ENCODE results near the gene GSK3A. TPM values are rescaled to one million over a fixed set of nuclear protein-coding genes. Genes with fewer than 3 reads are reported as not detected.
A peak's percentile ranks its signal among the peaks of the same experiment; 100 is the strongest.

GSK3A gene
- total RNA-seq, 2 donors from 2014 or later, result 27.7 to 28.1 TPM

DNA sequence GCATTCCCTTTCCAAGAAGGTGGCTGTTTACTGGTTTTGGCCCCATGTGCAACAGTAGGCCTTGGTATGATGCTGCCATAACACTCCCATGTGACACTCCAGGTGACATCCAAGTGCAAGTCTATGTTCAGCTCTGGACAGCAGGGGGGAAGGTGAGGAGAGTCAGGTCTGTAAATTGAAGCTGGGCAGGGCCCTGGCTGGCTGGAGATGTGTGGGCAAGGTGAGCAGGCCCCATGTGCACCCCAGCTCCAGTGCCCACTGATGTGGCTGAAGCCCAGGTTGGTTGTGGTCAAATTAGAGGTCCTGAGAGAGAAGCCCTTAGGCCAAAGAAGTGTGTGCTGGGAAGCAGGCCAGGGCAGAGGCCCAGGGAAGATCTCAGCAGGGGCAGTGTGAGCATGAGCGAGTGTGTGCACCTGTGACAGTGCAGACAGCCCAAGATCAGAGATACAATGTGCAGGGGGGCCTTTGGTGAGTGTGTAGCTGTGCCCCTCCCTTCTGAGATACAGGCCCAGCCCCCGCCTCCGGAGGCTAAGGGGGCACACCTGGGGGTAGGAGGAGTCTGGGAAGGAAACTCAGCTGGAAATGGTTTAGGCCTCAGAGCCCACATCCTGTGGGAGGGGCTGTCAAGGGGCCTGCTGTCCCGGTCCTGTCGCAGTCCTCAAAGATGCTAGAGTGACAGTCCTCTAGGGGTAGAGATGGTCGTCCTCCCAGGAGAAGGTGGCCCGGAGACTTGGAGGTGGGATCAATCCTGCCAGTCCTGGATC lies 43.5 kb downstream of the GSK3A start:
- ATAC-seq (peak; percentile 79), DNase-seq (peak; percentile 59 to 71 (median 61))
- peaks cover 68% of the 10 kb centered on the region for H3K4me1 Mint-ChIP-seq
- peaks cover 18% of the 10 kb centered on the region for H3K36me3 Mint-ChIP-seq (ENCODE audit: low read depth)
- H3K27ac Mint-ChIP-seq, result peak overlapping the region; percentile 95
- no peaks in the 10 kb centered on the region for H3K27me3 Mint-ChIP-seq
- H3K4me3 Mint-ChIP-seq, result peak overlapping the region; percentile 93
- H3K9me3 ChIP-seq (ENCODE audit: control insufficient read depth, low read length, poor library complexity, severe bottlenecking), result no peaks in the 10 kb centered on the region

GRCh38 chr19:42197375-42197817 lies 45.0 kb downstream of the GSK3A start:
- Mint-ChIP-seq H3K36me3 (ENCODE audit: low read depth) (peaks cover 15% of the 10 kb centered on the region), H3K27ac (peak overlapping the region; percentile 95), H3K27me3 (no peaks in the 10 kb centered on the region), H3K4me1 (peaks cover 56% of the 10 kb centered on the region), H3K4me3 (peak overlapping the region; percentile 74)
- H3K9me3 ChIP-seq (ENCODE audit: control insufficient read depth, low read length, poor library complexity, severe bottlenecking), result no peaks in the 10 kb centered on the region
- ATAC-seq, result no peak
- no peak for DNase-seq

DNA sequence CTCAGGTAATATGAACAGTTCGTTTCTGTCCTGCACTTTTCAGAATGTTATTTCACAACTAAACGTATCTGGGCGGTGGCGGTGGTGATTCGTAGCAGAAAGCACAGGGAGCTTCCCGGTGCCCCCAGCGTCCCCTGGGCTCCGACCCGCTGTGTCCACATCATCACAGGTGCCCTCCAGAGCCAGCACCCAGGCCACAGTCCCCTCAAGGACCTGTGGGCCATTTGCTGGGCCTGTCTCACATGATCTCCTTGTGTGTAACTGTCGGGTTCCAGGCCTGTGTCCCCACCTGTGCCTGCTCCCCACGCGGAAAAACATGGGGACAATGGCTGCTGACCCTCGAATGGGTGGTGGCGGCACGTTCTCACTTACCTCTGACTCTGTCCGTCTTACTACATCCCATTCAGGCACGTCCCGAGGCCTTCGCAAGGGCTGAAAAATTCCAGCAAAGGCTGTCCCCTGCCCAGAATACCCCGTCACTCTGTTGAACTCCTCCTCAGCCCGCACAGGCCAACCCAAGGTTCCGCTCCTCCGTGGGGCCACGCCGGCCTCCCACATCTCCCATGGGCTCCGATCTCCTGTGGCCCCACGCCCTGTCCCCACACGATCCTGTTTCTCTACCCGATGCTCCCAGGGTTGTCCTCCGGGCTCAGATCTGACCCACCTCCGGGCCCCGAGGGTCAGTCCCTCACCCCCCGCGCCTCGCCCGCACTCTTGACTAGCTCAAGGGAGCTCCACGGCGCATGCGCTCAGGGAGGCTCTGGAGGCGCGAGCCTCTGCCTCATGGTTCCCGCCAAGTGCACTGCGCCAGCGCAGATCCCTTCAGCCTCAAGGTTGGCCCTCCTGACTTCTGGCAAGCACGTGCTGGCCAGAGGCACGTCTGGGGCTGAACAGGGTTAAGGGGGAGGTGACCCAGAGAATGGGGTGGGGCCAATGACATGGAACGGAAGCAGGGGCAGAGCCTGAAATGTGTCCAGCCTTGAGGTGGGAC lies 46.1 kb downstream of the GSK3A start:
- ATAC-seq (no peak), DNase-seq (no peak)
- no peaks in the 10 kb centered on the region for H3K27me3 Mint-ChIP-seq
- H3K27ac Mint-ChIP-seq, result no peak overlapping the region
- peaks cover 54% of the 10 kb centered on the region for H3K4me1 Mint-ChIP-seq
- H3K36me3 Mint-ChIP-seq (ENCODE audit: low read depth), result peaks cover 11% of the 10 kb centered on the region
- no peaks in the 10 kb centered on the region for H3K9me3 ChIP-seq (ENCODE audit: control insufficient read depth, low read length, poor library complexity, severe bottlenecking)
- peak overlapping the region; percentile 74 for H3K4me3 Mint-ChIP-seq

DNA sequence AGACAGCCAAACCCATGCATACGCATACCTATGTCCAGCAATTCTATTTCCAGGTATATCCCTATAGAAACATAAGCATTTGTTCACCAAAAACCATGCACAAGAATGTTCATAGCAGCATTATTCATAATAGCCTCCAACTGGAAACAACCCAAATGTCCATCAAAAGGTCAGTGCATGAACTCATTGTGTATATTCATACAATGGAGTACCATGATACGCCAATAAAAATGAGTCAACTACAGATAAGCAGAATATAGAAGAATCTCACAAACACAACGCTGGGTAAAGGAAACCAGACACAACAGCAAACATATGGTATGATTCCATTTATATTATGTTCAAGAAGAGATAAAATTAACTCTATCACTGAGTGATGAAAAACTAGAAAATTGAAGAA lies 48.7 kb downstream of the GSK3A start:
- Mint-ChIP-seq H3K4me3 (no peak overlapping the region), H3K27ac (no peak overlapping the region)

DNA sequence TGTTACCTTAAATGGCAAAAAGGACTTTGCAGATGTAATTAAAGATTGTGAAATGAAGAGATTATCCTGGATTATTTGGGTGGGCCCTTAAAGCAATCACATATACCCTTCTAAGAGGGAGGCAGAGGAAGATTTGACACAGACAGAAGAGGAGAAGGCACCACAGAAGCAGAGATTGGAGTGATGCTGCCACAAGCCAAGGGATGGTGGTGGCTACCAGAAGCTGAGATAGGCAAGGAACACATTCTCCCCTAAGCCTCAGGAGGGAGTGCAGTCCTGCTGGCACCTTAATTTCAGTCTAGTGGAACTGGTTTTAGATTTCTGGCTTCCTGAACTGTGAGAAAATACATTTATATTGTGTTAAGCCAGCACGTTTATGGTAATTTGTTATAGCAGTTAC lies 49.1 kb downstream of the GSK3A start:
- Mint-ChIP-seq H3K27ac (no peak overlapping the region), H3K36me3 (ENCODE audit: low read depth) (peaks cover 2% of the 10 kb centered on the region), H3K4me3 (no peak overlapping the region), H3K27me3 (no peaks in the 10 kb centered on the region), H3K4me1 (peaks cover 43% of the 10 kb centered on the region)
- ATAC-seq (no peak), DNase-seq (no peak)
- H3K9me3 ChIP-seq (ENCODE audit: control insufficient read depth, low read length, poor library complexity, severe bottlenecking), result no peaks in the 10 kb centered on the region

More for the DNA sequence above, 48.7 kb downstream of the GSK3A start:
- ATAC-seq, result no peak
- peaks cover 44% of the 10 kb centered on the region for H3K4me1 Mint-ChIP-seq
- peaks cover 4% of the 10 kb centered on the region for H3K36me3 Mint-ChIP-seq (ENCODE audit: low read depth)
- H3K9me3 ChIP-seq (ENCODE audit: control insufficient read depth, low read length, poor library complexity, severe bottlenecking), result no peaks in the 10 kb centered on the region
- no peaks in the 10 kb centered on the region for H3K27me3 Mint-ChIP-seq
- DNase-seq, result no peak

DNA sequence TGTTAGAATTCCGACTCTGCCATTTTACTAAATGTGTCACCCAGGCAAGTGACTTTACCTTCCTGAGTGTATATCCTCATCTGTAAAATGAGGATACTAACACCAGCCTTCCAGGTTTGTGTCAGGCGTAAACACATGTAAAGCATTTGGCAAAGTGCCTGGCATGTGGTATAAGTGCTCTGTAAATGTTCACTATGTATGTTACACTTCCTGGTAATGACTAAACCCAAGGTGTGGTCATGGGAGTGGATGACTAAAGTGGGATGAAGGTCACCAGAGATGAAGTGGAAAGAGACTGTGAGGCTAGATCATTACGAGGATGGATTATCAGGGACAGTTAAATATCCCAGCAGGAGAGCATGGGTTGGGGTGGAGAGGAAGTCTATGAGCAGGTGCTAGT lies 50.5 kb downstream of the GSK3A start:
- Mint-ChIP-seq H3K27me3 (no peaks in the 10 kb centered on the region), H3K36me3 (ENCODE audit: low read depth) (peaks cover 2% of the 10 kb centered on the region), H3K4me3 (peak overlapping the region; percentile 8), H3K27ac (no peak overlapping the region), H3K4me1 (peaks cover 38% of the 10 kb centered on the region)
- ATAC-seq, result peak; percentile 58
- DNase-seq, result no peak
- H3K9me3 ChIP-seq (ENCODE audit: control insufficient read depth, low read length, poor library complexity, severe bottlenecking), result no peaks in the 10 kb centered on the region

- Mint-ChIP-seq H3K27me3 (no peaks in the 10 kb centered on the region), H3K27ac (peak overlapping the region; percentile 48), H3K36me3 (ENCODE audit: low read depth) (peaks cover 2% of the 10 kb centered on the region), H3K4me3 (peak overlapping the region; percentile 8), H3K4me1 (peaks cover 37% of the 10 kb centered on the region)
- H3K9me3 ChIP-seq (ENCODE audit: control insufficient read depth, low read length, poor library complexity, severe bottlenecking), result no peaks in the 10 kb centered on the region
- DNase-seq (no peak), ATAC-seq (peak; percentile 21)
Observed at GRCh38 chr19:42191330-42191729, 51.1 kb downstream of the GSK3A start.

DNA sequence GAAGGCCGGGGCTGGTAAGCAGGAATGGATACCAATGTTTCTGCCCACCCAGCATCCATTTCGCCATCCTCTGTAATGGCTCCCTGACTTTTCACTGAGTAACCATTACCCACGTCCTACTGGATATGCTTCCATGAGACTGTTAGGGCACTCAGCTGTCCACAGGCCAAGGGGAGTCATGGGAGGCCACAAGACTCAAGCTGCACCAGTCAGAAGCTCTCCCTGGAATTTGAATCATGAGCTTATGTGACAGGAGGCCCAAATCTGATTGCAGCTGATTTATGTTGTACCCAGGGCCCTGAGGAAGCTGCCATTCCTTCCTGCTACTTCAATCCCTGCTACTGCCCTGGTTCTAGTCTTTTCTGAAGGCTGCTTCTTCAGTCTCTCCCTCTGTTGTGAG lies 53.3 kb downstream of the GSK3A start:
- ATAC-seq, result no peak
- H3K27ac Mint-ChIP-seq, result no peak overlapping the region
- H3K27me3 Mint-ChIP-seq, result no peaks in the 10 kb centered on the region
- DNase-seq, result no peak
- no peak overlapping the region for H3K4me3 Mint-ChIP-seq
- no peaks in the 10 kb centered on the region for H3K9me3 ChIP-seq (ENCODE audit: control insufficient read depth, low read length, poor library complexity, severe bottlenecking)
- no peaks in the 10 kb centered on the region for H3K36me3 Mint-ChIP-seq (ENCODE audit: low read depth)
- H3K4me1 Mint-ChIP-seq, result peaks cover 53% of the 10 kb centered on the region

- H3K36me3 Mint-ChIP-seq (ENCODE audit: low read depth), result no peaks in the 10 kb centered on the region
- H3K27ac Mint-ChIP-seq, result no peak overlapping the region
- no peaks in the 10 kb centered on the region for H3K9me3 ChIP-seq (ENCODE audit: control insufficient read depth, low read length, poor library complexity, severe bottlenecking)
- H3K4me1 Mint-ChIP-seq, result peaks cover 54% of the 10 kb centered on the region
- no peaks in the 10 kb centered on the region for H3K27me3 Mint-ChIP-seq
- H3K4me3 Mint-ChIP-seq, result no peak overlapping the region
- DNase-seq (no peak), ATAC-seq (no peak)
Observed at GRCh38 chr19:42188665-42189064, 53.7 kb downstream of the GSK3A start.

GRCh38 chr19:42185277-42185676 lies 57.1 kb downstream of the GSK3A start:
- H3K9me3 ChIP-seq (ENCODE audit: control insufficient read depth, low read length, poor library complexity, severe bottlenecking), result no peaks in the 10 kb centered on the region
- H3K27ac Mint-ChIP-seq, result peak overlapping the region; percentile 92
- peak; percentile 80 for ATAC-seq
- H3K4me3 Mint-ChIP-seq, result peak overlapping the region; percentile 83
- no peaks in the 10 kb centered on the region for H3K27me3 Mint-ChIP-seq
- H3K36me3 Mint-ChIP-seq (ENCODE audit: low read depth), result no peaks in the 10 kb centered on the region
- peaks cover 53% of the 10 kb centered on the region for H3K4me1 Mint-ChIP-seq
- no peak for DNase-seq

DNA sequence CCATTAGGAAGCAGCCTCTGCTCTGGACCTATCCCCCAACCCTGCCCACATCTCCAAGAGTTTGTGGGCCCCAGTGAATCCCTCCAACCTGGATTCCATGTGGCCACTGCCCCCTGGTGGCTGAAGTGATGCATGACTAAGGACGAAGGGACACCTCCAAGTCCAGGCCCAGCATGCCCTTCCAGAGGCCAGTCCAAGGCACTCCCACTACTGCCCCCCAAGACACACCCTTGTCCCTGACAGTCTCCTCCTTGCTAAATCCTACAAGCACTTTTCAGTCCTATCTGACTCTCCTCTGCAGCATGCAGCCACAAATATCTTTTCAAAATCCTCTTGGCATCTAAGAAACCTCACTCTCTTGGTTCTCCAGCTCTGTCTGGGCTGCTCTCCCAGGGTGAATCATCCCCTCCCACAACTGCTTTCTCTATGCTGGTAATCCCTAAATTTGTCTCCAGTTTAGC lies 58.0 kb downstream of the GSK3A start:
- no peaks in the 10 kb centered on the region for H3K36me3 Mint-ChIP-seq (ENCODE audit: low read depth)
- ATAC-seq (peak; percentile 70), DNase-seq (peak; percentile 51 to 59 (median 52))
- peak overlapping the region; percentile 83 for H3K4me3 Mint-ChIP-seq
- no peaks in the 10 kb centered on the region for H3K9me3 ChIP-seq (ENCODE audit: control insufficient read depth, low read length, poor library complexity, severe bottlenecking)
- H3K4me1 Mint-ChIP-seq, result peaks cover 50% of the 10 kb centered on the region
- no peaks in the 10 kb centered on the region for H3K27me3 Mint-ChIP-seq
- H3K27ac Mint-ChIP-seq, result peak overlapping the region; percentile 92

Measured in T-helper 17 cell (primary cell).